Tibial artery (tissue), 4 donors: ENCODE measurements around the gene KDM2B.
A peak's percentile ranks its signal among the peaks of the same experiment; 100 is the strongest.

Source experiments
- DNase-seq, 2 donors: peaks; one replicate each; pipeline ENCODE4 v3.0.0-alpha.2; 2019
- H3K27ac ChIP-seq, 2 donors: fragments of 200-600 bp; sonication (generic) in 1 of 2; 1 replicate in 1 of 2; 2 replicates in 1 of 2; pipeline ENCODE4 v1.5.1; 2018 to 2019; ENCODE audit warnings: mild to moderate bottlenecking in 1 of 2
- H3K27me3 ChIP-seq, 2 donors: fragments of 200-600 bp; sonication (generic) in 1 of 2; one replicate each; pipeline versions ENCODE4 v1.5.1 to v1.6.0; 2016 to 2019
- H3K36me3 ChIP-seq, 3 donors: fragments of 200-600 bp; sonication (generic) in 2 of 3; one replicate each; pipeline ENCODE4 v1.5.1; 2016 to 2019; ENCODE audit warnings: mild to moderate bottlenecking in 2 of 3
- H3K4me1 ChIP-seq, 4 donors: fragments of 200-600 bp; sonication (generic) in 2 of 4; 1 replicate in 3 of 4; 2 replicates in 1 of 4; pipeline ENCODE4 v1.5.1; 2016 to 2019
- H3K4me3 ChIP-seq, 2 donors: fragments of 200-600 bp; sonication (generic) in 1 of 2; 1 replicate in 1 of 2; 2 replicates in 1 of 2; pipeline ENCODE4 v1.5.1; 2018 to 2019; ENCODE audit warnings: mild to moderate bottlenecking in 2 of 2
- H3K9me3 ChIP-seq, 3 donors: fragments of 200-600 bp; sonication (generic) in 1 of 3; one replicate each; pipeline ENCODE4 v1.5.1; 2016 to 2019
- intact Hi-C: fragments of 100-400 bp; cut with DNase I; formaldehyde crosslinking; loops from one replicate; pipeline ENCODE4 v1.15.0; 2023; ENCODE audit warnings: low total_unique reads
- TF ChIP-seq, protein P1 (sequence below), 2 experiments: fragments of 200-600 bp in 1 of 2; fragments of 450-650 bp in 1 of 2; IDR thresholded peaks; one replicate each; pipeline ENCODE4 v1.5.1; 2017 to 2019; ENCODE audit warnings: antibody characterized with exemption in 2 of 2, mild to moderate bottlenecking in 1 of 2, moderate library complexity in 1 of 2

Gene KDM2B

GRCh38 chr12:121531356-121531750, 49.5 kb downstream of the KDM2B start:
- H3K4me1 ChIP-seq: peaks cover 0 to 13% (median 9%) of the 10 kb centered on the region in 4 donors
- peaks cover 0 to 22% (median 0%) of the 10 kb centered on the region in 3 donors for H3K36me3 ChIP-seq
- intact Hi-C loops: no loop called here

DNA sequence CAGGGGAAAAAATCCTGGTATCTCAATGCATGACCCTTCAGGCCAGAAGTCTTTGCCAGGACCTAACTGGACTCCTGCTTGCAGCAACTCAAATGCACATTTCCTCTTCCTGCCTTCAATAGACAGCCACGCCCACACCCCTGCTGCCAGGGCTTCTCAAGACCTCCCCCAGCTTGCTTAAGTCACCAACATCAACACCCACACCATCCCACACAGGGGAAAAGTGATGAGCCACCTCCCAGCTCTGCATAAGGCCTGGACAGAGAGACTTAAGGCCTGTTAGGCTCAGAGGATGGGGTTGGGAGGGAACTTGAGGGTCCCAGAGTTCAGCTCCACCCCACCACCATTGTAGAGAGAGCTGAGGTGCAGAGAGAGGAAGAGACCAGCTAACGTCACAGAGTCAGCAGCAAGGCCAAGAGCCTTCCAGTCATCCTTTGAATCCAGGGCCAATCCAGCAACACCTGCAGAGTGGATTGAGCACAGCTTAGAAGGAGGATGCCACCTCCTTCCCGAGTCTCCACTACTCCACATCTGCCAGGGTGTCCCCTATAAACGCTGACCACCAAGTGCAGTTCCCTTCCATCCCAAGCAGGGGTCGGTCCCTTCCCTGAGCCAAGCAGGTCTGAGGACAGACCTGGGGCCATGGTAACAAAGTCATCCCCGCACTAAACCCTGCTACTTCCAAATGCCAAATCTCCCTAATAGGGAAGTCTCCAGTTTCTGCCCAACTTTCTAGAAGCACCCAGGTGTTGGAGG, 50.0 kb downstream of the KDM2B start:
- H3K27ac ChIP-seq: no peak overlapping the region

More at GRCh38 chr12:121531356-121531750, 49.5 kb downstream of the KDM2B start:
- no peak for DNase-seq
- TF ChIP-seq, protein P1, sequence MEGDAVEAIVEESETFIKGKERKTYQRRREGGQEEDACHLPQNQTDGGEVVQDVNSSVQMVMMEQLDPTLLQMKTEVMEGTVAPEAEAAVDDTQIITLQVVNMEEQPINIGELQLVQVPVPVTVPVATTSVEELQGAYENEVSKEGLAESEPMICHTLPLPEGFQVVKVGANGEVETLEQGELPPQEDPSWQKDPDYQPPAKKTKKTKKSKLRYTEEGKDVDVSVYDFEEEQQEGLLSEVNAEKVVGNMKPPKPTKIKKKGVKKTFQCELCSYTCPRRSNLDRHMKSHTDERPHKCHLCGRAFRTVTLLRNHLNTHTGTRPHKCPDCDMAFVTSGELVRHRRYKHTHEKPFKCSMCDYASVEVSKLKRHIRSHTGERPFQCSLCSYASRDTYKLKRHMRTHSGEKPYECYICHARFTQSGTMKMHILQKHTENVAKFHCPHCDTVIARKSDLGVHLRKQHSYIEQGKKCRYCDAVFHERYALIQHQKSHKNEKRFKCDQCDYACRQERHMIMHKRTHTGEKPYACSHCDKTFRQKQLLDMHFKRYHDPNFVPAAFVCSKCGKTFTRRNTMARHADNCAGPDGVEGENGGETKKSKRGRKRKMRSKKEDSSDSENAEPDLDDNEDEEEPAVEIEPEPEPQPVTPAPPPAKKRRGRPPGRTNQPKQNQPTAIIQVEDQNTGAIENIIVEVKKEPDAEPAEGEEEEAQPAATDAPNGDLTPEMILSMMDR (IDR thresholded peaks at IDR 0.05): no peak
- Histone ChIP-seq H3K27ac (no peak overlapping the region), H3K9me3 (no peaks in the 10 kb centered on the region), H3K4me3 (no peak overlapping the region), H3K27me3 (no peaks in the 10 kb centered on the region)

DNA sequence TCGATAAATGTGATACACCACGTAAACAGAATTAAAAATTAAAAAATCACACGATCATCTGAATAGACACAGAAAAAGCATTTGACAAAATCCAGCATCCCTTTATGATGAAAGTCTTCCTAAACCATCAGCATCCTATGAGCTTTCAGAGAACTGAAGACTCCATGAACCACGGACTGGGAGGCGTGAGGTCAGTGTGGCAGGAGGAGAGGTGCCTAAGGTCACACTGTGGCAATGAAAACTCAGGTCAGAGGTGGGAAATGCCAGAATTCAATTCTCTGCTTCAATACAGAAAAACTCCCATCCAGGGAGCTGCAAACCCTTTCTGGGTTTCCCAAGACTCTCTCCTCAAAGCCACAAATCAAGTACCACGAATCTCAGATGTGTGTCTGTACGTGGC, 51.6 kb downstream of the KDM2B start:
- TF ChIP-seq, protein P1 (IDR thresholded peaks at IDR 0.05): no peak
- Histone ChIP-seq H3K9me3 (no peaks in the 10 kb centered on the region), H3K4me1 (peaks cover 0 to 3% (median 0%) of the 10 kb centered on the region in 4 donors), H3K27ac (no peak overlapping the region), H3K4me3 (no peak overlapping the region), H3K36me3 (peaks cover 0 to 38% (median 0%) of the 10 kb centered on the region in 3 donors), H3K27me3 (no peaks in the 10 kb centered on the region)
- DNase-seq: no peak
- intact Hi-C loops: no loop called here

More for the DNA sequence above, 50.0 kb downstream of the KDM2B start:
- peak; percentile 77 to 86 for DNase-seq
- no peak overlapping the region for H3K4me3 ChIP-seq
- intact Hi-C loops: no loop called here
- H3K9me3 ChIP-seq: no peaks in the 10 kb centered on the region
- no peaks in the 10 kb centered on the region for H3K27me3 ChIP-seq
- TF ChIP-seq, protein P1 (IDR thresholded peaks at IDR 0.05): no peak
- peaks cover 0 to 25% (median 0%) of the 10 kb centered on the region in 3 donors for H3K36me3 ChIP-seq
- H3K4me1 ChIP-seq: peaks cover 0 to 8% (median 5%) of the 10 kb centered on the region in 4 donors

DNA sequence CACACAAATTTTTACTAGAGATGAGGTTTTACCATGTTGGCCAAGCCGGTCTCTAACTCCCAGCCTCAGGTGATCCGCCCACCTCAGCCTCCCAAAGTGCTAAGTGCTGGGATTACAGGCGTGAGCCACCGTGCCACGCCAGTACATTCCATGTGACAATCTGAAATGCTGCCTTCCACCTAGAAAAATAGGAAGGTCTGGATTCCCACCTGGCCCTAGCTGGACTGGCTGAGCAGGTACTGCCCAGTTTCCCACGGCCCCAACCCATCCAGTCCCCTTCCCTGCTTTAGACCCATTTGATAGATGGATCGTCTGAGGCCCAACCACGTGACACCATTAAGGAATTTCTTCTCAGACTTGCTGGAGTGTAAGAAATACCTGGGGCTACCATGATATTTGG, 55.4 kb downstream of the KDM2B start:
- H3K9me3 ChIP-seq: no peaks in the 10 kb centered on the region
- no peaks in the 10 kb centered on the region for H3K4me1 ChIP-seq
- H3K4me3 ChIP-seq: no peak overlapping the region
- no peaks in the 10 kb centered on the region for H3K27me3 ChIP-seq
- no peak for DNase-seq
- intact Hi-C loops: no loop called here
- no peak overlapping the region for H3K27ac ChIP-seq
- TF ChIP-seq, protein P1 (IDR thresholded peaks at IDR 0.05): no peak
- H3K36me3 ChIP-seq: peaks cover 0 to 36% (median 0%) of the 10 kb centered on the region in 3 donors

GRCh38 chr12:121524196-121524916, 56.5 kb downstream of the KDM2B start:
- Histone ChIP-seq H3K9me3 (no peaks in the 10 kb centered on the region), H3K27me3 (no peaks in the 10 kb centered on the region), H3K36me3 (peaks cover 0 to 44% (median 0%) of the 10 kb centered on the region in 3 donors), H3K27ac (no peak overlapping the region), H3K4me1 (no peaks in the 10 kb centered on the region), H3K4me3 (no peak overlapping the region)
- intact Hi-C loops: no loop called here
- no peak for DNase-seq
- TF ChIP-seq, protein P1 (IDR thresholded peaks at IDR 0.05): no peak
